Activated gamma-delta T cell treated with Interleukin-2 at 50 U/mL for 16 hours (primary cell): Measurements from ENCODE around the gene ZMPSTE24.

Source experiments
- DNase-seq: peaks from one replicate; pipeline ENCODE4 v3.0.0-alpha.2; 2020

Gene ZMPSTE24

GRCh38 chr1:40305451-40305850 is 47.4 kb downstream of the ZMPSTE24 start:
- no peak for DNase-seq

GRCh38 chr1:40305871-40306270 is 47.8 kb downstream of the ZMPSTE24 start:
- DNase-seq: no peak

GRCh38 chr1:40306296-40306695 is 48.3 kb downstream of the ZMPSTE24 start:
- no peak for DNase-seq

GRCh38 chr1:40307186-40307585 is 49.1 kb downstream of the ZMPSTE24 start:
- DNase-seq: no peak

GRCh38 chr1:40308036-40308727 is 50.1 kb downstream of the ZMPSTE24 start:
- no peak for DNase-seq

- DNase-seq: no peak
Observed at GRCh38 chr1:40309374-40310128, 51.5 kb downstream of the ZMPSTE24 start.

GRCh38 chr1:40310129-40310461 is 52.1 kb downstream of the ZMPSTE24 start:
- no peak for DNase-seq

- no peak for DNase-seq
Observed at GRCh38 chr1:40310983-40311642, 53.1 kb downstream of the ZMPSTE24 start.

GRCh38 chr1:40311692-40312091 is 53.7 kb downstream of the ZMPSTE24 start:
- DNase-seq: no peak

GRCh38 chr1:40312238-40313205 is 54.5 kb downstream of the ZMPSTE24 start:
- DNase-seq: no peak

GRCh38 chr1:40313329-40313957 is 55.4 kb downstream of the ZMPSTE24 start:
- DNase-seq: no peak

GRCh38 chr1:40313958-40314720 is 56.1 kb downstream of the ZMPSTE24 start:
- DNase-seq: no peak

- DNase-seq: no peak
Observed at GRCh38 chr1:40314721-40315238, 56.7 kb downstream of the ZMPSTE24 start.

- DNase-seq: peak; percentile 78
Observed at GRCh38 chr1:40315239-40315794, 57.3 kb downstream of the ZMPSTE24 start.

- no peak for DNase-seq
Observed at GRCh38 chr1:40315795-40316594, 58.0 kb downstream of the ZMPSTE24 start.

GRCh38 chr1:40316595-40317393 is 58.8 kb downstream of the ZMPSTE24 start, which contains the start of gene COL9A2:
Gene COL9A2 (minus strand): TSS chr1:40317286. CDS start chr1:40317197, 89 bp downstream.
- peak; percentile 62 for DNase-seq

GRCh38 chr1:40317394-40318074 is 59.5 kb downstream of the ZMPSTE24 start:
- no peak for DNase-seq

GRCh38 chr1:40318476-40318875 is 60.4 kb downstream of the ZMPSTE24 start:
- no peak for DNase-seq
